Right lobe of liver (tissue), 6 donors: ENCODE results near the gene WASF1. TPM values are rescaled to one million over a fixed set of nuclear protein-coding genes. Genes with fewer than 3 reads are reported as not detected.

Experiments
- ATAC-seq, 4 donors: fragments of 200-7000 bp; cut with Tn5 transposase; one replicate each; pipeline ENCODE4 v1.9.1; 2020; ENCODE audit warnings: mild to moderate bottlenecking in 4 of 4, moderate library complexity in 4 of 4
- DNase-seq, 3 donors: peaks; one replicate each; pipeline ENCODE4 v3.0.0-alpha.2; 2020
- H3K27ac ChIP-seq, 3 donors: fragments of 200-600 bp; one replicate each; pipeline ENCODE4 v1.8.0; 2022
- H3K27me3 ChIP-seq, 2 donors: fragments of 200-600 bp; one replicate each; pipeline ENCODE4 v1.8.0; 2022
- H3K36me3 ChIP-seq, 4 donors: fragments of 200-600 bp; sonication (generic) in 1 of 4; one replicate each; pipeline versions ENCODE4 v1.5.1 to v1.8.0; 2017 to 2022; ENCODE audit warnings: control low read depth in 1 of 4
- H3K4me1 ChIP-seq, 4 donors: fragments of 200-600 bp; sonication (generic) in 1 of 4; one replicate each; pipeline versions ENCODE4 v1.5.1 to v1.8.0; 2017 to 2022; ENCODE audit warnings: control low read depth in 1 of 4
- H3K4me3 ChIP-seq, 3 donors: fragments of 200-600 bp; one replicate each; pipeline ENCODE4 v1.8.0; 2022
- H3K9me3 ChIP-seq, 4 donors: fragments of 200-600 bp; sonication (generic) in 1 of 4; one replicate each; pipeline versions ENCODE4 v1.5.1 to v1.8.0; 2017 to 2022; ENCODE audit warnings: control low read depth in 1 of 4
- CTCF ChIP-seq, 4 donors: fragments of 200-600 bp in 3 of 4; fragments of 450-650 bp in 1 of 4; IDR thresholded peaks; one replicate each; pipeline versions ENCODE4 v1.5.1 to v1.8.0; 2016 to 2022; ENCODE audit warnings: antibody characterized with exemption in 4 of 4, mild to moderate bottlenecking in 2 of 4
- POLR2A ChIP-seq: fragments of 450-650 bp; IDR thresholded peaks from one replicate; pipeline ENCODE4 v1.6.1; 2017; ENCODE audit warnings: antibody characterized with exemption, mild to moderate bottlenecking
- WGBS: methylation state at CpG from one replicate; pipeline ENCODE4 v1.1.6; 2018; ENCODE audit warnings: low coverage, low lambda C conversion rate; ENCODE audit not compliant: insufficient coverage; ENCODE audit errors: missing lambda C conversion rate; 5-methylcytosine and 5-hydroxymethylcytosine counted together
- intact Hi-C, 2 donors: fragments of 100-400 bp; cut with DNase I; formaldehyde crosslinking; loops; one replicate each; pipeline versions ENCODE4 v1.11.2 to v1.14.1; 2022
- total RNA-seq, 6 experiments: library from RNA; depleted of rRNA in 2 of 6; stranded (reverse); fragments of >200 nt in 2 of 6; fragmentation: NEBNext Ultra II Directional in 3 of 6; extraction: Animal tissue kit (Norgen Biotek cat#: 25700) in 3 of 6; gene quantifications; one replicate each; pipeline versions ENCODE4 v1.1.0 to v1.2.4, GENCODE V29; 2016 to 2023
- donor health status: DM: no; HTN: yes; CAD: no.
- donor health status: DM: no; HTN: no; CAD: no.
- donor health status: DM: no; HTN: no; CAD: no.
- donor health status: DM: no; HTN: yes; CAD: no.
- donor health status: DM: no; HTN: yes; CAD: no.

Gene WASF1
- total RNA-seq, 6 experiments from 2014 or later, result 3.6 to 6.6 (median 4.8) TPM

GRCh38 chr6:110105296-110105695 is 74.2 kb downstream of the WASF1 start:
- Histone ChIP-seq H3K27me3 (no peaks in the 10 kb centered on the region), H3K36me3 (peaks cover 0 to 14% (median 0%) of the 10 kb centered on the region in 4 donors), H3K9me3 (no peaks in the 10 kb centered on the region), H3K4me3 (no peak overlapping the region), H3K4me1 (no peaks in the 10 kb centered on the region), H3K27ac (no peak overlapping the region)
- DNase-seq (no peak), ATAC-seq (no peak)
- intact Hi-C loops, result no loop called here
- TF ChIP-seq CTCF (IDR thresholded peaks at IDR 0.05) (no peak), POLR2A (no peak)
- 91% methylated on average over 4 of the region's 4 CpGs for WGBS

- TF ChIP-seq POLR2A (no peak), CTCF (IDR thresholded peaks at IDR 0.05) (no peak)
- H3K27me3 ChIP-seq, result no peaks in the 10 kb centered on the region
- H3K36me3 ChIP-seq, result peaks cover 0 to 10% (median 0%) of the 10 kb centered on the region in 4 donors
- H3K4me1 ChIP-seq, result no peaks in the 10 kb centered on the region
- no peak for ATAC-seq
- 89% methylated on average over 4 of the region's 4 CpGs for WGBS
- intact Hi-C loops, result no loop called here
- no peak overlapping the region for H3K27ac ChIP-seq
- no peak for DNase-seq
- H3K4me3 ChIP-seq, result no peak overlapping the region
- H3K9me3 ChIP-seq, result no peaks in the 10 kb centered on the region
Observed at GRCh38 chr6:110103260-110103659, 76.2 kb downstream of the WASF1 start.

- no peak for DNase-seq
- Histone ChIP-seq H3K27me3 (no peaks in the 10 kb centered on the region), H3K27ac (no peak overlapping the region), H3K9me3 (no peaks in the 10 kb centered on the region), H3K4me3 (no peak overlapping the region), H3K36me3 (peaks cover 0 to 6% (median 0%) of the 10 kb centered on the region in 4 donors), H3K4me1 (peaks cover 0 to 2% (median 0%) of the 10 kb centered on the region in 4 donors)
- intact Hi-C loops, result no loop called here
- no peak for ATAC-seq
- no peak for TF ChIP-seq CTCF (IDR thresholded peaks at IDR 0.05)
- TF ChIP-seq POLR2A, result no peak
Observed at GRCh38 chr6:110102411-110102810, 77.1 kb downstream of the WASF1 start.

GRCh38 chr6:110101885-110102284 is 77.6 kb downstream of the WASF1 start:
- H3K9me3 ChIP-seq, result no peaks in the 10 kb centered on the region
- TF ChIP-seq CTCF (IDR thresholded peaks at IDR 0.05) (no peak), POLR2A (no peak)
- H3K4me3 ChIP-seq, result no peak overlapping the region
- 45% methylated on average over 1 of the region's 1 CpG for WGBS
- peaks cover 0 to 6% (median 0%) of the 10 kb centered on the region in 4 donors for H3K36me3 ChIP-seq
- H3K4me1 ChIP-seq, result peaks cover 0 to 8% (median 2%) of the 10 kb centered on the region in 4 donors
- intact Hi-C loops, result no loop called here
- no peak for ATAC-seq
- no peaks in the 10 kb centered on the region for H3K27me3 ChIP-seq
- no peak for DNase-seq
- no peak overlapping the region for H3K27ac ChIP-seq
